Endothelial cell of umbilical vein (primary cell): ENCODE measurements around the gene AK5.

ENCODE experiments used
- CTCF ChIP-seq, 2 donors: IDR thresholded peaks; 1 replicate in 1 of 2; 2 replicates in 1 of 2; pipeline ENCODE4 v1.5.1; 2011; ENCODE audit warnings: low read length in 2 of 2, mild to moderate bottlenecking in 2 of 2, moderate library complexity in 2 of 2, control low read depth in 1 of 2, inconsistent platforms in 1 of 2, low read depth in 1 of 2; ENCODE audit not compliant: insufficient read depth in 1 of 2; ENCODE audit errors: extremely low read depth in 1 of 2
- EZH2 ChIP-seq: IDR thresholded peaks from 2 replicates; pipeline ENCODE4 v1.6.1; 2012; ENCODE audit warnings: borderline replicate concordance, low read depth, mild to moderate bottlenecking, moderate library complexity, low read length, inconsistent platforms; ENCODE audit not compliant: severe bottlenecking
- FOS ChIP-seq: IDR thresholded peaks from 2 replicates; pipeline ENCODE4 v1.6.1; 2011; ENCODE audit warnings: mild to moderate bottlenecking, low read length, moderate library complexity, borderline replicate concordance; ENCODE audit not compliant: insufficient read depth
- JUN ChIP-seq: IDR thresholded peaks from 2 replicates; pipeline ENCODE4 v1.6.1; 2011; ENCODE audit warnings: borderline replicate concordance, low read depth; ENCODE audit not compliant: insufficient read length, insufficient read depth
- MYC ChIP-seq: IDR thresholded peaks from one replicate; pipeline ENCODE4 v1.6.1; 2011; ENCODE audit warnings: mild to moderate bottlenecking, low read depth, low read length
- POLR2A ChIP-seq: IDR thresholded peaks from 2 replicates; pipeline ENCODE4 v1.6.1; 2012; ENCODE audit warnings: low read depth, mild to moderate bottlenecking, control low read depth, low read length
- POLR2AphosphoS5 ChIP-seq: IDR thresholded peaks from 2 replicates; pipeline ENCODE4 v1.6.1; 2012; ENCODE audit warnings: low read depth, mild to moderate bottlenecking, control low read depth, low read length, moderate library complexity; ENCODE audit not compliant: insufficient read depth
- TF ChIP-seq, protein P1 (sequence below): IDR thresholded peaks from 2 replicates; pipeline ENCODE4 v1.6.1; 2011; ENCODE audit not compliant: insufficient read depth, insufficient read length

- TF ChIP-seq POLR2A (no peak), CTCF (IDR thresholded peaks at IDR 0.05; ENCODE audit: extremely low read depth in 1 of 2, insufficient read depth in 1 of 2, low read depth in 1 of 2, low read length in 2 of 2) (no peak), POLR2AphosphoS5 (no peak), EZH2 (no peak), MYC (no peak), JUN (no peak), FOS (no peak)
- TF ChIP-seq, protein P1, sequence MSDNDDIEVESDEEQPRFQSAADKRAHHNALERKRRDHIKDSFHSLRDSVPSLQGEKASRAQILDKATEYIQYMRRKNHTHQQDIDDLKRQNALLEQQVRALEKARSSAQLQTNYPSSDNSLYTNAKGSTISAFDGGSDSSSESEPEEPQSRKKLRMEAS, result no peak
Measured at GRCh38 chr1:77467021-77467595, 185.3 kb downstream of the AK5 start.
